NCI-H128 (cell line): ENCODE measurements around the gene PIGBOS1.
"Not testable (repeated sequence)": the region's sequence is repeated elsewhere in the genome, so short reads cannot be mapped to it uniquely, and the experiment has no call there.

Experiments used
- DNase-seq: peaks from one replicate; lab custom pipeline; 2025; ENCODE audit not compliant: unreplicated experiment; lab: John Stamatoyannopoulos, UW

Gene PIGBOS1

GRCh38 chr15:55297315-55297714, 21.6 kb downstream of the PIGBOS1 start:
- no peak for DNase-seq

- peak; percentile 52 for DNase-seq
Observed at GRCh38 chr15:55290528-55291057, 28.3 kb downstream of the PIGBOS1 start.

- peak; percentile 52 for DNase-seq
Observed at GRCh38 chr15:55289746-55290527, 29.0 kb downstream of the PIGBOS1 start, which contains the start of gene RAB27A. RAB27A (minus strand) TSS chr15:55289813; CDS start chr15:55234934, 54,879 bp downstream.

GRCh38 chr15:55289011-55289745, 29.7 kb downstream of the PIGBOS1 start:
- no peak for DNase-seq

- DNase-seq, result no peak
Observed at GRCh38 chr15:55288006-55288717, 30.8 kb downstream of the PIGBOS1 start.

- DNase-seq, result not testable (repeated sequence)
Observed at GRCh38 chr15:55286442-55287189, 32.3 kb downstream of the PIGBOS1 start.

- no peak for DNase-seq
Observed at GRCh38 chr15:55284426-55284825, 34.5 kb downstream of the PIGBOS1 start.

GRCh38 chr15:55283379-55284147, 35.4 kb downstream of the PIGBOS1 start:
- no peak for DNase-seq

GRCh38 chr15:55282284-55282833, 36.6 kb downstream of the PIGBOS1 start:
- DNase-seq, result no peak

- DNase-seq, result no peak
Observed at GRCh38 chr15:55281517-55282228, 37.2 kb downstream of the PIGBOS1 start.

GRCh38 chr15:55280589-55280988, 38.3 kb downstream of the PIGBOS1 start:
- not testable (repeated sequence) for DNase-seq

- no peak for DNase-seq
Observed at GRCh38 chr15:55279746-55280351, 39.1 kb downstream of the PIGBOS1 start.

- no peak for DNase-seq
Observed at GRCh38 chr15:55279100-55279745, 39.7 kb downstream of the PIGBOS1 start.

- no peak for DNase-seq
Observed at GRCh38 chr15:55277715-55278114, 41.2 kb downstream of the PIGBOS1 start.

- DNase-seq, result no peak
Observed at GRCh38 chr15:55277116-55277564, 41.8 kb downstream of the PIGBOS1 start.

- DNase-seq, result no peak
Observed at GRCh38 chr15:55276324-55276723, 42.6 kb downstream of the PIGBOS1 start.

GRCh38 chr15:55270291-55270690, 48.6 kb downstream of the PIGBOS1 start:
- DNase-seq, result no peak

- DNase-seq, result no peak
Observed at GRCh38 chr15:55268176-55268695, 50.7 kb downstream of the PIGBOS1 start.
